ENCODE results near the gene PADI1.

PADI1 gene, protein sequence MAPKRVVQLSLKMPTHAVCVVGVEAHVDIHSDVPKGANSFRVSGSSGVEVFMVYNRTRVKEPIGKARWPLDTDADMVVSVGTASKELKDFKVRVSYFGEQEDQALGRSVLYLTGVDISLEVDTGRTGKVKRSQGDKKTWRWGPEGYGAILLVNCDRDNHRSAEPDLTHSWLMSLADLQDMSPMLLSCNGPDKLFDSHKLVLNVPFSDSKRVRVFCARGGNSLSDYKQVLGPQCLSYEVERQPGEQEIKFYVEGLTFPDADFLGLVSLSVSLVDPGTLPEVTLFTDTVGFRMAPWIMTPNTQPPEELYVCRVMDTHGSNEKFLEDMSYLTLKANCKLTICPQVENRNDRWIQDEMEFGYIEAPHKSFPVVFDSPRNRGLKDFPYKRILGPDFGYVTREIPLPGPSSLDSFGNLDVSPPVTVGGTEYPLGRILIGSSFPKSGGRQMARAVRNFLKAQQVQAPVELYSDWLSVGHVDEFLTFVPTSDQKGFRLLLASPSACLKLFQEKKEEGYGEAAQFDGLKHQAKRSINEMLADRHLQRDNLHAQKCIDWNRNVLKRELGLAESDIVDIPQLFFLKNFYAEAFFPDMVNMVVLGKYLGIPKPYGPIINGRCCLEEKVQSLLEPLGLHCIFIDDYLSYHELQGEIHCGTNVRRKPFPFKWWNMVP
- 0 reads per million in 4 donors for total RNA-seq

DNA sequence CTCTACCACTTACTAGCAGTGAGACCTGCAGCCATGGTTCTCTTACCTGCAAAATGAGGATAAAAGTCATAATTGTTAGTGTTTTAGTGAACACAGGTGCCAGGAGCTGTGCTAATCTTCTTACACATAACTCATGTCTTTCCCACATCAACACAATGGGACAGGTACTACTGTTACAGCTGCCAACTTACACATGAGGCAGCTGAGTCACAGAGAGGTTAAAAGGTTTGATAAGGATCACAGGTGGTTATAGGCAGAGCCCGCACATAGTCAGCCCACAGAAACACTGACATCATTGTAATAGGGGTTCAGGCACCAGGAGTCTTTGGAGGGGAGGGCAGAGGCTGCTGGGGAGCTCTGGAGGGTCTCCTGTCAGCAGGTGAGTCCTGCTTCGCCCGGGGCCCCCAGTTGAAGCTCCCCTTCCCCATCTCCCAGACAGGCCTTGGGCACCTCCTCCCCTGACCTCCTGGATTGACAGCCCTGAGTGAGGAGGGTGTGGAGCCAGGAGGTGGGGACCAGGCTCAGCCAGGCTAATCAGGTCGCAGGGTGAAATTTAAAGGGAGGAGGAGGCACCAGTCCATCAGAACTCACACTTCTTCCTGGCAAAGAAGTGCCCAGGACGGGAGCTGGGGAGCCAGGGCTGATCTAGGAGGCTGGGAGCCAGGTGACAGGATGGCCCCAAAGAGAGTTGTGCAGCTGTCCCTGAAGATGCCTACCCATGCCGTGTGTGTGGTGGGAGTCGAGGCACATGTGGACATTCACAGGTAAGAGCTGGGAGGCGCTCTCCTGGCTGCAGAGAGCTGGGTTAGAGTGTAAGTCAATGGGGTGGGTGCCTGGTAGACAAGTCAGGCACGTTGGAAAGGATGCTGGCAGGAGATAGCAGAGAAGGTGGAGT is at the start of gene PADI1:
TSS of gene PADI1 (plus strand) at position 583 of the 895 bp plus-strand sequence. CDS start at position 673, 90 bp downstream.
- DNase-seq = no peak

- no peak for DNase-seq
Measured at GRCh38 chr1:17155257-17155920, 49.5 kb upstream of the PADI1 start.

GRCh38 chr1:17156108-17156507 is 48.8 kb upstream of the PADI1 start:
- peak in 1 of 5 donors; percentile 27 for DNase-seq

DNA sequence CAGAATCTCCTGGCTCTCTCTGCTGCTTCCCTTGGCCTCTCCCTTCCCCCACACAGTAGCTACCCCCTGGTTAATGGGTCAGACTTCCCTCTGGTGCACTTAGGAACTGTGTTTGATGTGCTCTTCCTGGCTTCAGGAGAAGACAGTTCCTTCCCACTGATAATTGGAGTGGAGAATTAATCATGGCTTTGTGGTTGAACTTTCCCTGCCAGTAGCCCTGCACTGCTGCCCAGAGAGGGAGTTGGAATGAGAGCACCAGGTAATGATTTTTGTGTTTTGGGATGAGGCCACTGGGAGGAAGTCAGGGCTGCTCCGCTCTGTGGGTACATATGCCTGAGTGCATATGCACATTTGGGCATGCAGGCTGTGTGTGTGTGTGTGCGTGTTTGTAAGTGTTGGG is 46.0 kb upstream of the PADI1 start:
- DNase-seq = no peak

DNA sequence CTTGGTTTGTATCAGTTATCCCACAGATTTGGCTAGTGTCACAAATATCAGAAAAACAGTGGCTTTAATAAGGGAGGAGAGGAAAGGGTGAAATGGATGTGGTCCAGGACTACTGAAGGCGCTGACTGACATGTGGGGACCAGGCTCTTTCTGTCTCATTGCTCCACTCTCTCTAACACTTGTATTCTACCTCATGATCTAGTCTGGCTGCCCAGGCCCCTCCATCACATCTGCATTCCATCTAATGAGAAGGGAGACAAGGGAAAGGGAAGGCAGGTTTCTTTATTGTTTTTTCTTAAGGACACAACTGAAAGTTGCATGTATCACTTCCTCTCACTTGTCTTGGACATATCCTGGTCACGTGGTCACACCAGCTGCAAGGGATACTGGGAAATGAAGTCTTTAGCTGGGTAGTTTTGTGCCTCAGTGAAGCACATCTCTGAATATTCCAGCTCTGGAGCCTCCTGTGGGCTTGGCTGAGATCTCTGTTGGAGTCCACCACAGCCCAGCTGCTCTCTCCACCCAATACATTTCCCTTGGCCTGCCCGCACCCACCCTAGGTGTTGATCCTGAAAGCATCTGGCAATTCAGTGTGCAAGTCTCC is 43.7 kb upstream of the PADI1 start:
- DNase-seq = peak in 1 of 5 donors; percentile 12

- DNase-seq = no peak
Measured at GRCh38 chr1:17161926-17162800, 42.8 kb upstream of the PADI1 start.

- DNase-seq = no peak
Measured at GRCh38 chr1:17162941-17163340, 42.0 kb upstream of the PADI1 start.

GRCh38 chr1:17163371-17163770 is 41.6 kb upstream of the PADI1 start:
- DNase-seq = no peak

DNA sequence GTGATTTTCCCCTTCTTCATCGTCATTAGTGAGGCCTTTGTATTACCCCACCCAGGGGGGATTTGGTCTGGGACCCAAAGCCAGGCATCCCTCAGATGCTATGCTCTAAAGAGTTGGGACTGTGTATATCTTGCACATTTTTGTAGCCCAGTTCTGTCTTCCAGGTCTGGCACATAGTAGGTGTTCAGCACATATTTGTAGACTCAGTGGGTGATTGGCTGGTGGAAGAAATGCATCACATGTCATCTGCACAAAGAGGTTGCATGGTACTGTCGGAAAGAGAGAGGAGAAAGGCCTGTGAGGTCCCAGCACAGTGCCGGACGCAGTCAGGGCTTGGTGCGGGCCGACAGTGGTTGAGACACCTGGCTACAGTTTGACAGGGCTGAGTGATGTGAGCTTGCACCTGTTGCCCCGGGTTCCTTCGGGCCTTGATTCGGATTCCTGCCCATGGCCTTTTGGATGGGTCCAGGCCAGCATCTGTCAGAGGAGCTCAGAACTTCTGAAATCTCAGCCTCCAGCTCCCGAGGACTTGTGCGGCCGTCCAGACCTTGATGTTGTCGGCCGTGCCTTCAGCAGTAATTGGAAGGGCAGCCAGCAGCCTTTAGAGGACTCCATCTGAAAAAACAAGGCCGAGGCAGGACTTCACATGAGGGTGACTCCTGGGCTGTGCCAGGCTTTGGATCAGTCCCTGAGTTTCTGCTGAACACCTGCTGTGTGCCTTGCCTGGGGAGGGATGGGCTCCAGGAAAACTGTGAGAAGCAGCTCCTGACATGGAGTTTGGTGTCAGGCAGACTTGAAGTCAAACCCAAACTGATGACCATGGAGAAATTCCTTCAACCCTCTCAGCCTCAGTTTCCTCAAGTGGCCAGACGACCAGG is 40.9 kb upstream of the PADI1 start:
- DNase-seq = no peak

DNA sequence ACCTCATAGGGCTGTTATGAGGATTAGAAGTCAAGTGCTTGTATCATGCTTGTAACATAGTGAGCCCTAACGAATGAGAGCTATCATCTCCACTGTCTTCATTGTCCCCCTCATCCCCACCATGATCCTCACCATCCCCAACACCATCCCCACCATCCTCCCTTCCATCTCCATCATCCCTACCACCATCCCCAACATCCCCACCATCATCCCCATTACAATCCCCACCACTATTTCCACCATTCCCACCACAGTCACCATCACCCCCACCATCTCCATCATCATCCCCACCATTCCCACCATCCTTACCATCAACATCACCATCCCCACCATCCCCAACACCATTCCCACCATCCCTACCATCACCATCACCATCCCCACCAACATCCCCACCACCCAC is 39.1 kb upstream of the PADI1 start:
- DNase-seq = no peak

DNA sequence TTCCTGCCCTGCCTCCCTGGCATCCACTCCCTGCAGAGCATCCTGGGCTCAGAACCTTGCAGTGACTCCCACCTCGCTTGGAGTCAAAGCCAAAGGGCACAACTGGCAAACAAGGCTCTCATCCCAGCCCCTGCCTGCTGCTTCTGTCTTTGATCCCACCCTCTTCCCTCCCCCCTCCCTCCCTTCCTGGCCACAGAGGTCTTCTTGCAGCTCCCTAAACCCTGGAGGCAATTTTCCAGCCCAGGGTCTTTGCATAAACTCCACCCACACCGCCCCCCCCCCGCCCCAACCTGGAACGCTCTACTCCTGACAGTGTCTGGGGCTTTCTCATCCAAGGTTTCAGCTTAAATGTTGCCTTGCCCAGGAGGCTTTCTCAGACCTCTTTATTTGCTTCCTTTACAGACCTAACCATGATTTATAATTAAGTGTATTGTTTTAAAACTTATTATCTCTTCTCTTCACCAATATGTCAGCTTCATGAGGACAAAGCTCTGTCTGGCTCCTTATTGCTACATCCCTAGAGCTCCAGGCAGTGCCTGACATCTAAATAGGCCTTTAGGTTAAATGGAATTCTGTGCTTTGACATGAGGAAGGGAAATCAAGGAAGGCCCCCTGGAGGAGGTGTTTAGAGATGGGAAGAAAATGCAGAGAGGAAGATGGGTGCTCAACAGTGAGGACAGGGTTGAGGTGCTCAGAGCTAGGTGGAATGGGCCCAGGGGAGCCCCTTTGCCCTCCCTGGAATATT is 37.7 kb upstream of the PADI1 start:
- no peak for DNase-seq

DNA sequence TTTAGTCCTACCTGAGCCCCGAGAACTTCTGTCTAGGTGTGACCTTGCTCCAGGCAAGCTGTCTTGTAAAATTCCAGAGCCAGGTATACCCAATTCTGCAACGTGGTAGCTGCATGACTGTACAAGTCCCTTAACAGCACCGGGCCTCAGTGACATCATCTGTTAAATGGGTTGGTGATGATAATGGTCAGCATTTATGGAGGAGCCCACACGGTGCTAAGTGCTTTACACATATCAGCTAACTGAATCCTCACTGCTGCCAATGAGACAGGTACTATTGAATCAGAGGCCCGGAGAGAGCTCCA is 37.2 kb upstream of the PADI1 start:
- no peak for DNase-seq

DNA sequence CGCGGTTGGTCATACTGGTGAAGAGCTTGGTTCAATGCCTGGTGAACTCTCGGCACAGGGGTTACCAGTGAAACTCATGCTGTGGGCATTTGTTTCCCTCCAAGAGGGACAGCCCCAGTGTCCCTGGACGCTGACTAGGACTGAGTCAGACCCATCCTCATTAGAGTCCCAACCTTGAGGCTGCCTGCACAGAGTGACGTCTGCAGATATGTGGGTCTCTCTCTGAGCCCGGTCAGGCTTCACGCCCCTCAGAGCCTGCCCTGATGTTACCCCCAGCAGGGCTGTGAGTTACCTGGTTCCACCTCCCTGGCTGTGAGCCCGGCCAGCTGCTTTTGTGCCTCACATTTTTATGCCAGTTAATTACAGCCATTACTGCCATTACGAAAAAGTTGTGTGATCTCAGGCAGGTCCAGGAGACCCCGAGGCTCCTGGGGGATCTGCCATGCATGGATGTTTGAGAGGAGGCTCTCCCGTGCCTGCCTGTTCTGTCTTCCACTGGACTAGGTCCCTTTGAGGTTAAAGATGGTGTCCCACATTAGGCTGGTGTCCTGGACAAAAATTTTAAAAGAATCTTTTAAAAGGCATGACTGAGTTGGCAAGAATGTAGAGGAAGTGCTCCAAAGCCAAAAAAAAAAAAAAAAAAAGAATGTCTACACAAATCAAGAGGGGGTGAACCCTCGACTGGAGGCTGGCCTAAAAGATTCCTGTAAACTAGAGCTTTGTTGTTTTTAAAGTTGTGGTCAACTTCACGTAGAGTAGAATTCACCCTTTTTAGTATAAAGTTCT is 36.6 kb upstream of the PADI1 start:
- DNase-seq = no peak

DNA sequence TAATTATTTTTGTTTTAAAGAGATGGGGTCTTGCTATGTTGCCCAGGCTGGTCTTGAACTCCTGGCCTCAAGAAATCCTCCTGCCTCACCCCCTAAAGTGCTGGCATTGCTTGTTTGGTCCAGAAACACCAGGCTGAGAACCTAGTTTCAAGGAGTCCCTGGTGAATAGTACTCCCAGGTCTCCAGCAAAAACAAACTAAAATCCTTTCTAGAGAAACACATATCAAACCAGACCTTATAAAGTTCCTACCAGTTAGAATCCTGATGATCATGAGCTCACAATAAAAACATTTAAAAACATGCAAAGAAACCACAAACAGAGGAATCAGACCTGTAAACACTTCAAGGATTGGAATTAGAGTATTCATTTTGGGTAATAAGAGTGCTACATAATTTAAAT is 34.4 kb upstream of the PADI1 start:
- DNase-seq = no peak

GRCh38 chr1:17173217-17173616 is 31.7 kb upstream of the PADI1 start:
- no peak for DNase-seq

DNA sequence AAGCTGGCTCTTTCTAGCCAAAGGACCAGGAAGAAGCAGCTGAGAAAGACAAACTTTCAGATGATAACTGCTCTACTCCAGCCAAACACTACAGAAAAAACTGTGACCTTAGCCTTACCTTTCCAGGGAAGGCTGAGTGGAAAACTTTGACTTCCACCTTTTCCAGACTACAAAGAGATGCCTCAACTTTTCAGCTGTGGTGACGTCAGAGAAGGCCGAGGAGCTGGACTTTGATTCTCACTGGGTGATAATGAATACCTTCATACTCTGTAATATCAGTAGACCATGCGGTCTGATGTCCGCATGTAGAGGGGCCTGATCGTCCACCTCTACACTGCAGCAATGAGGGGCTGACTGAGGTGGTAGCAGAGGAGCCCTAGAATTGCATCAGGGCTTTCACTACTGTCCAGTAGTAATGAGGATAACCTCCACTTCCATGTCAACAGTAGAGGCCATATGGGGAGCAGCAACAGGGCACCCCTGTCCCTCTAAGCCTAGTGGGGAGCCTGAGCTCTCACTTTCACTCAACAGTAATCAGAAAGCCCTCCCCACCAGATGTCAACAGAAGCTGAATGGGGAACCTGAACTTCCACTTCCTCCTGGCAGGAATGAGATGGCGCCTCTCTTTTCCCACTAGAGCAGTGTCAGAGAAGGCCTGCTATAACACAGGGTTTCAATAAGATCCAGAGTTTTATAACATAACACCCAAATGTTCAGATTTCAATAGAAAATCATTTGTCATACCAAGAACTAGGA is 28.4 kb upstream of the PADI1 start:
- no peak for DNase-seq

- no peak for DNase-seq
Measured at GRCh38 chr1:17177651-17178050, 27.3 kb upstream of the PADI1 start.

All from T-helper 1 cell (primary cell).